Adrenal gland (tissue), 5 donors: ENCODE measurements around the gene PER3.

Experiments used
- POLR2A ChIP-seq, 2 donors: fragments of 450-650 bp; IDR thresholded peaks; one replicate each; pipeline ENCODE4 v1.6.1; 2017; ENCODE audit warnings: antibody characterized with exemption in 2 of 2, mild to moderate bottlenecking in 2 of 2, moderate library complexity in 1 of 2
- TF ChIP-seq, protein P1 (sequence below), 6 experiments: fragments of 450-650 bp in 4 of 6; fragments of 200-600 bp in 2 of 6; sonication (generic) in 1 of 6; IDR thresholded peaks; 1 replicate in 5 of 6; 2 replicates in 1 of 6; pipeline versions ENCODE4 v1.5.1 to v1.8.0; 2016 to 2021; ENCODE audit warnings: antibody characterized with exemption in 6 of 6, mild to moderate bottlenecking in 2 of 6, moderate library complexity in 1 of 6
- donor health status: DM: no; HTN: no; CAD: no.

DNA sequence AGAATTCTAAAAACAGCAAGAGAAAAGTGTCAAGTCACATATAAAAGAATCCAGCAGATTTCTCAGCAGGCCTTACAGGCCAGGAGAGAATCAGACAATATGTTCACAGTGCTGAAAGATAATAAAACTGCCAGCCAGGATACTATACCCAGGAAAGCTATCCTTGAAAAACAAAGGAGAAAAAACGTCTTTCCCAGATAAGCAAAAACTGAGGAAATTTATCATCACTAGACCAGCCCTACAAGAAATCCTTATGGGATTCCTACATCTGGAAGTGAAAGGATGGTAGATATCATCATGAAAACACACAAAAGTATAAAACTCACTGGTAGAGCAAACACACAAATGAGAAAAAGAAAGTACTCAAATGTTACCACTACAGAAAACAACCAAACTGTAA, 93.9 kb downstream of the PER3 start:
- TF ChIP-seq, protein P1, sequence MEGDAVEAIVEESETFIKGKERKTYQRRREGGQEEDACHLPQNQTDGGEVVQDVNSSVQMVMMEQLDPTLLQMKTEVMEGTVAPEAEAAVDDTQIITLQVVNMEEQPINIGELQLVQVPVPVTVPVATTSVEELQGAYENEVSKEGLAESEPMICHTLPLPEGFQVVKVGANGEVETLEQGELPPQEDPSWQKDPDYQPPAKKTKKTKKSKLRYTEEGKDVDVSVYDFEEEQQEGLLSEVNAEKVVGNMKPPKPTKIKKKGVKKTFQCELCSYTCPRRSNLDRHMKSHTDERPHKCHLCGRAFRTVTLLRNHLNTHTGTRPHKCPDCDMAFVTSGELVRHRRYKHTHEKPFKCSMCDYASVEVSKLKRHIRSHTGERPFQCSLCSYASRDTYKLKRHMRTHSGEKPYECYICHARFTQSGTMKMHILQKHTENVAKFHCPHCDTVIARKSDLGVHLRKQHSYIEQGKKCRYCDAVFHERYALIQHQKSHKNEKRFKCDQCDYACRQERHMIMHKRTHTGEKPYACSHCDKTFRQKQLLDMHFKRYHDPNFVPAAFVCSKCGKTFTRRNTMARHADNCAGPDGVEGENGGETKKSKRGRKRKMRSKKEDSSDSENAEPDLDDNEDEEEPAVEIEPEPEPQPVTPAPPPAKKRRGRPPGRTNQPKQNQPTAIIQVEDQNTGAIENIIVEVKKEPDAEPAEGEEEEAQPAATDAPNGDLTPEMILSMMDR (IDR thresholded peaks at IDR 0.05): no peak
- TF ChIP-seq POLR2A (IDR thresholded peaks at IDR 0.05): no peak
